A549 (cell line): Measurements from ENCODE around the gene TCF20. TPM values are rescaled to one million over a fixed set of nuclear protein-coding genes. Genes with fewer than 3 reads are reported as not detected.
A peak's percentile ranks its signal among the peaks of the same experiment; 100 is the strongest.

ENCODE experiments used
- ATAC-seq, 2 experiments: fragments of 200-7000 bp in 1 of 2; fragments of >200 bp in 1 of 2; cut with Nextera tagmentation in 1 of 2; cut with Tn5 transposase in 1 of 2; 3 replicates each; pipeline versions ENCODE4 v1.8.0 to v1.9.1; 2018 to 2020; ENCODE audit warnings: mild to moderate bottlenecking in 1 of 2, moderate library complexity in 1 of 2
- CTCF ChIA-PET: fragments of 300-600 bp; sonication (Branson Sonifier 250); formaldehyde crosslinking; extraction: SDS; loops from one replicate; lab custom pipeline; 2021; ENCODE audit warnings: antibody characterized with exemption, inconsistent platforms; lab: Yijun Ruan, JAX
- POLR2A ChIA-PET: fragments of 350-600 bp; formaldehyde crosslinking; extraction: SDS; loops from one replicate; lab custom pipeline; 2021; ENCODE audit warnings: antibody characterized with exemption, inconsistent platforms; lab: Yijun Ruan, JAX
- DNase-seq, 2 experiments: peaks; one replicate each; pipeline versions ENCODE4 v3.0.0 to v3.0.0-alpha.2; 2011 to 2016; ENCODE audit warnings: low read depth in 1 of 2, low spot score in 1 of 2
- FAIRE-seq: peaks from 2 replicates; lab custom pipeline; 2011; peaks lifted over from hg19 to GRCh38; lab: Jason Lieb, UNC
- H3K27ac ChIP-seq, 2 experiments: fragments of >200 bp; sonication (Bioruptor Twin); formaldehyde crosslinking; 3 replicates each; pipeline ENCODE4 v1.5.1; 2016 to 2017
- H3K4me1 ChIP-seq: fragments of >200 bp; sonication (Bioruptor Twin); formaldehyde crosslinking; 3 replicates; pipeline ENCODE4 v1.6.1; 2016
- H3K4me2 ChIP-seq: fragments of >200 bp; sonication (Bioruptor Twin); formaldehyde crosslinking; 3 replicates; pipeline ENCODE4 v1.6.1; 2016
- H3K4me3 ChIP-seq: fragments of >200 bp; sonication (Bioruptor Twin); formaldehyde crosslinking; 3 replicates; pipeline ENCODE4 v1.5.1; 2016
- H3K9me3 ChIP-seq: fragments of >200 bp; sonication (Bioruptor Twin); formaldehyde crosslinking; 3 replicates; pipeline ENCODE4 v1.6.1; 2016
- E2F6 ChIP-seq: IDR thresholded peaks from 2 replicates; pipeline ENCODE4 v1.6.1; 2012; ENCODE audit warnings: low read depth, borderline replicate concordance
- EP300 ChIP-seq, 2 experiments: fragments of >200 bp; sonication (Bioruptor Twin); formaldehyde crosslinking; IDR thresholded peaks; 2 replicates in 1 of 2; 3 replicates in 1 of 2; pipeline ENCODE4 v1.6.1; 2016 to 2017
- FOSB ChIP-seq: fragments of 250-450 bp; sonication (Bioruptor Pico); IDR thresholded peaks from 2 replicates; pipeline ENCODE4 v1.5.0; 2020; ENCODE audit warnings: mild to moderate bottlenecking, moderate library complexity
- FOSL2 ChIP-seq, 2 experiments: fragments of 450-650 bp in 1 of 2; fragments of >200 bp in 1 of 2; sonication (Bioruptor Twin) in 1 of 2; formaldehyde crosslinking; IDR thresholded peaks; 2 replicates each; pipeline versions ENCODE4 v1.5.0 to v1.6.1; 2016 to 2020; ENCODE audit warnings: mild to moderate bottlenecking in 1 of 2, moderate library complexity in 1 of 2
- FOXS1 ChIP-seq: fragments of 250-450 bp; sonication (Bioruptor Pico); IDR thresholded peaks from 2 replicates; pipeline ENCODE4 v1.5.0; 2020; ENCODE audit warnings: mild to moderate bottlenecking, moderate library complexity
- HOXA7 ChIP-seq: fragments of 250-450 bp; sonication (Bioruptor Pico); IDR thresholded peaks from 2 replicates; pipeline ENCODE4 v1.5.0; 2020; ENCODE audit warnings: mild to moderate bottlenecking, moderate library complexity
- KDM5A ChIP-seq: fragments of 200-600 bp; sonication (generic); IDR thresholded peaks from 2 replicates; pipeline ENCODE4 v1.6.1; 2016; ENCODE audit warnings: antibody characterized with exemption, mild to moderate bottlenecking
- MAX ChIP-seq: IDR thresholded peaks from 2 replicates; pipeline ENCODE4 v1.6.1; 2012
- MAZ ChIP-seq: fragments of 150-350 bp; IDR thresholded peaks from 2 replicates; pipeline ENCODE4 v1.6.1; 2014; ENCODE audit warnings: antibody characterized with exemption, low read depth, low read length, borderline replicate concordance
- MYC ChIP-seq: IDR thresholded peaks from 2 replicates; pipeline ENCODE4 v1.6.1; 2012; ENCODE audit warnings: mild to moderate bottlenecking, inconsistent platforms, low read length, improper control_type of control experiment, borderline replicate concordance
- POLR2A ChIP-seq: IDR thresholded peaks from 2 replicates; pipeline ENCODE4 v1.6.1; 2012; ENCODE audit warnings: mild to moderate bottlenecking, low read length
- POLR2AphosphoS2 ChIP-seq: conservative IDR thresholded peaks from 2 replicates; pipeline ENCODE4 v1.6.1; 2012; ENCODE audit warnings: low read length, improper control_type of control experiment, inconsistent platforms
- RAD21 ChIP-seq, 2 experiments: fragments of >200 bp in 1 of 2; sonication (Bioruptor Twin) in 1 of 2; formaldehyde crosslinking in 1 of 2; IDR thresholded peaks in 1 of 2; conservative IDR thresholded peaks in 1 of 2; 2 replicates in 1 of 2; 3 replicates in 1 of 2; pipeline ENCODE4 v1.6.1; 2012 to 2018; ENCODE audit warnings: inconsistent platforms in 1 of 2
- RCOR1 ChIP-seq: fragments of 150-350 bp; IDR thresholded peaks from 2 replicates; pipeline ENCODE4 v1.6.1; 2014; ENCODE audit warnings: antibody characterized with exemption, low read length, low read depth
- REST ChIP-seq: fragments of 200-600 bp; sonication (generic); IDR thresholded peaks from 2 replicates; pipeline ENCODE4 v1.6.1; 2016; ENCODE audit warnings: antibody characterized with exemption, mild to moderate bottlenecking, moderate library complexity
- TP53 ChIP-seq: fragments of 250-450 bp; sonication (Bioruptor Pico); IDR thresholded peaks from 2 replicates; pipeline ENCODE4 v1.5.0; 2021; ENCODE audit warnings: mild to moderate bottlenecking, moderate library complexity
- WGBS: methylation state at CpG from one replicate; pipeline ENCODE4 v1.1.6; 2017; ENCODE audit errors: missing lambda C conversion rate; 5-methylcytosine and 5-hydroxymethylcytosine counted together
- polyA plus RNA-seq, 4 experiments: library from polyadenylated mRNA; depleted of rRNA in 3 of 4; stranded (reverse); fragments of >200 nt; fragmentation: RNase III in 1 of 4; extraction: RNeasy Plus Mini Kit Qiagen cat#74134 plus additional on column Dnase treatment in 1 of 4; gene quantifications; 2 replicates in 3 of 4; 3 replicates in 1 of 4; pipeline ENCODE4 v1.2.3, GENCODE V29; 2011 to 2017
- TF ChIP-seq, protein P1 (sequence below): fragments of 250-450 bp; sonication (Bioruptor Pico); IDR thresholded peaks from 2 replicates; pipeline ENCODE4 v1.5.0; 2021; ENCODE audit warnings: mild to moderate bottlenecking, moderate library complexity, borderline replicate concordance
- TF ChIP-seq, protein P2 (sequence below): fragments of >200 bp; sonication (Bioruptor Twin); formaldehyde crosslinking; IDR thresholded peaks from 3 replicates; pipeline ENCODE4 v1.5.1; 2016

TCF20 gene
- polyA plus RNA-seq, 2 of the 4 experiments (the other 2 are of a cell fraction) = 11.9 to 16.5 TPM

DNA sequence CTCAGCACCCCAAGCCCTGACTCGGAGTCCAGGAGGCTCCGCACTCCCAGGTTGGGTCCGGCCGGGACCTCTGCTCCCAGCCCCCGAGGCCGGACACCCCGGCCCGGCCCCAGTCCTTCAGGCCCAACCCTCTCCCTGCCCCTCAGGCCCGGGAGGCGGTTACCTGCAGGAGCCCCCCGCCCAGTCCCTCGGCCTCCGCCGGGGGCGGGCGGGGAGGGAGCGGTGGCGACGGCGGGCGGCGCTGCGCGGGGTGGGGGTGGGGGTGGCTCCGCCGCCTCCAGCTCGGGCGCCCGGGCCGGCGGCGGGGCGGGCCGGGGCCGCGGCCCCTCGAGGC, 310 bp downstream of the TCF20 start (continued):
- TF ChIP-seq, protein P1, sequence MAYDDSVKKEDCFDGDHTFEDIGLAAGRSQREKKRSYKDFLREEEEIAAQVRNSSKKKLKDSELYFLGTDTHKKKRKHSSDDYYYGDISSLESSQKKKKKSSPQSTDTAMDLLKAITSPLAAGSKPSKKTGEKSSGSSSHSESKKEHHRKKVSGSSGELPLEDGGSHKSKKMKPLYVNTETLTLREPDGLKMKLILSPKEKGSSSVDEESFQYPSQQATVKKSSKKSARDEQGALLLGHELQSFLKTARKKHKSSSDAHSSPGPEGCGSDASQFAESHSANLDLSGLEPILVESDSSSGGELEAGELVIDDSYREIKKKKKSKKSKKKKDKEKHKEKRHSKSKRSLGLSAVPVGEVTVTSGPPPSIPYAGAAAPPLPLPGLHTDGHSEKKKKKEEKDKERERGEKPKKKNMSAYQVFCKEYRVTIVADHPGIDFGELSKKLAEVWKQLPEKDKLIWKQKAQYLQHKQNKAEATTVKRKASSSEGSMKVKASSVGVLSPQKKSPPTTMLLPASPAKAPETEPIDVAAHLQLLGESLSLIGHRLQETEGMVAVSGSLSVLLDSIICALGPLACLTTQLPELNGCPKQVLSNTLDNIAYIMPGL (CRISPR knock-in tag) = no peak
- no peak for TF ChIP-seq TP53 (CRISPR knock-in tag)

GRCh38 chr22:42269432-42270175, 849 bp downstream of the TCF20 start:
- DNase-seq = peak; percentile 64 to 68
- CTCF ChIA-PET = no interaction called here
- POLR2A ChIA-PET = no interaction called here
- peak overlapping the region; percentile 86 for H3K4me3 ChIP-seq
- H3K9me3 ChIP-seq = no peaks in the 10 kb centered on the region
- 7% methylated on average over 6 of the region's 70 CpGs for WGBS
- H3K4me2 ChIP-seq = peak overlapping the region; percentile 97
- peak overlapping the region; percentile 82 to 98 for H3K27ac ChIP-seq
- H3K4me1 ChIP-seq = peaks cover 13% of the 10 kb centered on the region
- FAIRE-seq = no peak
- TF ChIP-seq FOSL2 (IDR thresholded peaks at IDR 0.05) (no peak), FOSL2 (CRISPR knock-in tag; IDR thresholded peaks at IDR 0.05) (no peak), MYC (peak; percentile 83; the same call in 1 of the 2 replicates), POLR2AphosphoS2 (no peak), MAX (peak; percentile 82), RCOR1 (no peak), FOXS1 (no peak), HOXA7 (CRISPR knock-in tag) (no peak), E2F6 (peak; percentile 69; the same call in 1 of the 2 replicates), POLR2A (peak; percentile 34), MAZ (no peak), RAD21 (conservative IDR thresholded peaks at IDR 0.05 in 1 of 2, IDR thresholded peaks at IDR 0.05 in 1 of 2) (no peak)
- TF ChIP-seq, all 56 proteins: peak for 4
- ATAC-seq = peak; percentile 82 to 87

- TF ChIP-seq FOSB (CRISPR knock-in tag) = no peak
- TF ChIP-seq, protein P2, sequence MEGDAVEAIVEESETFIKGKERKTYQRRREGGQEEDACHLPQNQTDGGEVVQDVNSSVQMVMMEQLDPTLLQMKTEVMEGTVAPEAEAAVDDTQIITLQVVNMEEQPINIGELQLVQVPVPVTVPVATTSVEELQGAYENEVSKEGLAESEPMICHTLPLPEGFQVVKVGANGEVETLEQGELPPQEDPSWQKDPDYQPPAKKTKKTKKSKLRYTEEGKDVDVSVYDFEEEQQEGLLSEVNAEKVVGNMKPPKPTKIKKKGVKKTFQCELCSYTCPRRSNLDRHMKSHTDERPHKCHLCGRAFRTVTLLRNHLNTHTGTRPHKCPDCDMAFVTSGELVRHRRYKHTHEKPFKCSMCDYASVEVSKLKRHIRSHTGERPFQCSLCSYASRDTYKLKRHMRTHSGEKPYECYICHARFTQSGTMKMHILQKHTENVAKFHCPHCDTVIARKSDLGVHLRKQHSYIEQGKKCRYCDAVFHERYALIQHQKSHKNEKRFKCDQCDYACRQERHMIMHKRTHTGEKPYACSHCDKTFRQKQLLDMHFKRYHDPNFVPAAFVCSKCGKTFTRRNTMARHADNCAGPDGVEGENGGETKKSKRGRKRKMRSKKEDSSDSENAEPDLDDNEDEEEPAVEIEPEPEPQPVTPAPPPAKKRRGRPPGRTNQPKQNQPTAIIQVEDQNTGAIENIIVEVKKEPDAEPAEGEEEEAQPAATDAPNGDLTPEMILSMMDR = no peak
- no peak for TF ChIP-seq REST
- no peak for TF ChIP-seq KDM5A
- TF ChIP-seq EP300 (IDR thresholded peaks at IDR 0.05) = no peak
- FAIRE-seq (no peak), ATAC-seq (no peak), DNase-seq (no peak)
- no peaks in the 10 kb centered on the region for H3K9me3 ChIP-seq
- CTCF ChIA-PET = interaction anchor here (0.8 kb wide), 1 partner anchor 9 kb away, joined by 3 read pairs; no protein-coding TSS in a partner anchor
- H3K4me1 ChIP-seq = peaks cover 17% of the 10 kb centered on the region
- H3K4me3 ChIP-seq = peak overlapping the region; percentile 86
- peak overlapping the region; percentile 82 to 98 for H3K27ac ChIP-seq
- WGBS = 12% methylated on average over 9 of the region's 9 CpGs
- peak overlapping the region; percentile 97 for H3K4me2 ChIP-seq
- POLR2A ChIA-PET = no interaction called here
These were observed 1.5 kb downstream of the TCF20 start for GRCh38 chr22:42268852-42269410.
